T-helper 2 cell treated with Interferon-gamma antibody and Interleukin-4, amounts not matched to agents 5 μg/mL and 100 μg/mL, for 36 hours (primary cell): ENCODE results near the gene FEM1A.
A peak's percentile ranks its signal among the peaks of the same experiment; 100 is the strongest.
"Not testable (repeated sequence)": the region's sequence is repeated elsewhere in the genome, so short reads cannot be mapped to it uniquely, and the experiment has no call there.

Experiments used
- DNase-seq: peaks from one replicate; pipeline ENCODE4 v3.0.0; 2021; ENCODE audit warnings: low spot score
- H3K27ac Mint-ChIP-seq: one replicate; pipeline ENCODE4 v1.8.0; 2021; ENCODE audit warnings: mild to moderate bottlenecking, mixed read lengths
- H3K27me3 Mint-ChIP-seq: one replicate; pipeline ENCODE4 v1.8.0; 2021; ENCODE audit warnings: low read depth, mixed read lengths
- H3K36me3 Mint-ChIP-seq: one replicate; pipeline ENCODE4 v1.8.0; 2021; ENCODE audit warnings: low read depth, mixed read lengths
- H3K4me1 Mint-ChIP-seq: one replicate; pipeline ENCODE4 v1.8.0; 2021; ENCODE audit warnings: low read depth, mixed read lengths
- H3K4me3 Mint-ChIP-seq: one replicate; pipeline ENCODE4 v1.8.0; 2022; ENCODE audit warnings: mild to moderate bottlenecking, moderate library complexity, mixed read lengths
- H3K9me3 Mint-ChIP-seq: one replicate; pipeline ENCODE4 v1.8.0; 2021; ENCODE audit warnings: mixed read lengths

Gene FEM1A

GRCh38 chr19:4759388-4760284 is 31.9 kb upstream of the FEM1A start:
- no peak overlapping the region for H3K27ac Mint-ChIP-seq
- no peaks in the 10 kb centered on the region for H3K36me3 Mint-ChIP-seq
- peaks cover 3% of the 10 kb centered on the region for H3K4me1 Mint-ChIP-seq
- DNase-seq = peak; percentile 81
- peaks cover 14% of the 10 kb centered on the region for H3K27me3 Mint-ChIP-seq
- H3K9me3 Mint-ChIP-seq = no peaks in the 10 kb centered on the region
- peak overlapping the region; percentile 69 for H3K4me3 Mint-ChIP-seq

- Mint-ChIP-seq H3K9me3 (no peaks in the 10 kb centered on the region), H3K4me3 (peak overlapping the region; percentile 69), H3K36me3 (no peaks in the 10 kb centered on the region), H3K4me1 (peaks cover 3% of the 10 kb centered on the region), H3K27ac (peak overlapping the region; percentile 12), H3K27me3 (peaks cover 16% of the 10 kb centered on the region)
- no peak for DNase-seq
Measured at GRCh38 chr19:4760285-4760650, 31.3 kb upstream of the FEM1A start.

- H3K36me3 Mint-ChIP-seq = no peaks in the 10 kb centered on the region
- no peaks in the 10 kb centered on the region for H3K9me3 Mint-ChIP-seq
- no peak overlapping the region for H3K27ac Mint-ChIP-seq
- H3K4me3 Mint-ChIP-seq = no peak overlapping the region
- DNase-seq = no peak
- peaks cover 15% of the 10 kb centered on the region for H3K27me3 Mint-ChIP-seq
- peaks cover 3% of the 10 kb centered on the region for H3K4me1 Mint-ChIP-seq
Measured at GRCh38 chr19:4763021-4763420, 28.5 kb upstream of the FEM1A start.

- Mint-ChIP-seq H3K27me3 (peaks cover 12% of the 10 kb centered on the region), H3K27ac (no peak overlapping the region), H3K4me3 (no peak overlapping the region), H3K4me1 (peaks cover 3% of the 10 kb centered on the region), H3K9me3 (no peaks in the 10 kb centered on the region), H3K36me3 (no peaks in the 10 kb centered on the region)
- no peak for DNase-seq
Measured at GRCh38 chr19:4764393-4764660, 27.2 kb upstream of the FEM1A start.

- DNase-seq = peak; percentile 78
- H3K4me1 Mint-ChIP-seq = peaks cover 4% of the 10 kb centered on the region
- no peak overlapping the region for H3K4me3 Mint-ChIP-seq
- H3K27me3 Mint-ChIP-seq = peaks cover 2% of the 10 kb centered on the region
- H3K36me3 Mint-ChIP-seq = no peaks in the 10 kb centered on the region
- H3K9me3 Mint-ChIP-seq = no peaks in the 10 kb centered on the region
- H3K27ac Mint-ChIP-seq = no peak overlapping the region
Measured at GRCh38 chr19:4768934-4769777, 22.4 kb upstream of the FEM1A start.

GRCh38 chr19:4772566-4772965 is 19.0 kb upstream of the FEM1A start:
- Mint-ChIP-seq H3K27me3 (peaks cover 3% of the 10 kb centered on the region), H3K36me3 (no peaks in the 10 kb centered on the region), H3K4me1 (peaks cover 4% of the 10 kb centered on the region), H3K9me3 (no peaks in the 10 kb centered on the region), H3K27ac (no peak overlapping the region), H3K4me3 (no peak overlapping the region)
- DNase-seq = no peak

- Mint-ChIP-seq H3K4me3 (no peak overlapping the region), H3K9me3 (no peaks in the 10 kb centered on the region), H3K27me3 (peaks cover 3% of the 10 kb centered on the region), H3K27ac (no peak overlapping the region), H3K4me1 (peaks cover 4% of the 10 kb centered on the region), H3K36me3 (no peaks in the 10 kb centered on the region)
- DNase-seq = no peak
Measured at GRCh38 chr19:4773047-4773640, 18.4 kb upstream of the FEM1A start.

GRCh38 chr19:4774136-4774535 is 17.4 kb upstream of the FEM1A start:
- no peak overlapping the region for H3K4me3 Mint-ChIP-seq
- H3K27me3 Mint-ChIP-seq = peaks cover 3% of the 10 kb centered on the region

GRCh38 chr19:4775627-4776152 is 15.8 kb upstream of the FEM1A start:
- no peak for DNase-seq
- no peak overlapping the region for H3K4me3 Mint-ChIP-seq
- no peaks in the 10 kb centered on the region for H3K36me3 Mint-ChIP-seq
- peaks cover 4% of the 10 kb centered on the region for H3K4me1 Mint-ChIP-seq
- H3K27ac Mint-ChIP-seq = no peak overlapping the region
- no peaks in the 10 kb centered on the region for H3K9me3 Mint-ChIP-seq
- H3K27me3 Mint-ChIP-seq = peaks cover 3% of the 10 kb centered on the region

More at GRCh38 chr19:4774136-4774535, 17.4 kb upstream of the FEM1A start:
- Mint-ChIP-seq H3K27ac (no peak overlapping the region), H3K4me1 (peaks cover 4% of the 10 kb centered on the region), H3K36me3 (no peaks in the 10 kb centered on the region), H3K9me3 (no peaks in the 10 kb centered on the region)
- DNase-seq = no peak

GRCh38 chr19:4776436-4777211 is 14.9 kb upstream of the FEM1A start:
- H3K4me1 Mint-ChIP-seq = peaks cover 4% of the 10 kb centered on the region
- peaks cover 3% of the 10 kb centered on the region for H3K27me3 Mint-ChIP-seq
- no peak overlapping the region for H3K4me3 Mint-ChIP-seq
- H3K36me3 Mint-ChIP-seq = no peaks in the 10 kb centered on the region
- no peaks in the 10 kb centered on the region for H3K9me3 Mint-ChIP-seq
- H3K27ac Mint-ChIP-seq = no peak overlapping the region
- DNase-seq = no peak

- H3K27ac Mint-ChIP-seq, H3K4me1 Mint-ChIP-seq, H3K4me3 Mint-ChIP-seq, DNase-seq, H3K27me3 Mint-ChIP-seq, H3K36me3 Mint-ChIP-seq, H3K9me3 Mint-ChIP-seq: not testable (repeated sequence)
Measured at GRCh38 chr19:4778124-4778523, 13.4 kb upstream of the FEM1A start.

GRCh38 chr19:4780860-4781259 is 10.7 kb upstream of the FEM1A start:
- Mint-ChIP-seq H3K4me3 (no peak overlapping the region), H3K27ac (no peak overlapping the region), H3K27me3 (peaks cover 4% of the 10 kb centered on the region), H3K9me3 (no peaks in the 10 kb centered on the region), H3K4me1 (no peaks in the 10 kb centered on the region), H3K36me3 (no peaks in the 10 kb centered on the region)
- no peak for DNase-seq

GRCh38 chr19:4781801-4782200 is 9.7 kb upstream of the FEM1A start:
- DNase-seq = no peak
- peaks cover 5% of the 10 kb centered on the region for H3K27me3 Mint-ChIP-seq
- H3K4me1 Mint-ChIP-seq = peaks cover 1% of the 10 kb centered on the region
- no peak overlapping the region for H3K27ac Mint-ChIP-seq
- no peak overlapping the region for H3K4me3 Mint-ChIP-seq
- no peaks in the 10 kb centered on the region for H3K36me3 Mint-ChIP-seq
- no peaks in the 10 kb centered on the region for H3K9me3 Mint-ChIP-seq
